ENCODE data around the gene RAB40B. TPM values are rescaled to one million over a fixed set of nuclear protein-coding genes. Genes with fewer than 3 reads are reported as not detected.

RAB40B gene
- polyA plus RNA-seq, 4 donors: 17.9 to 22.1 (median 19.4) TPM

GRCh38 chr17:82670661-82671450, 27.6 kb downstream of the RAB40B start:
- DNase-seq (ENCODE audit: low read depth in 4 of 4, low spot score in 3 of 4): no peak

GRCh38 chr17:82668631-82669099, 29.8 kb downstream of the RAB40B start:
- no peak for DNase-seq (ENCODE audit: low read depth in 4 of 4, low spot score in 3 of 4)

- DNase-seq (ENCODE audit: low read depth in 4 of 4, low spot score in 3 of 4): no peak
These were observed 30.4 kb downstream of the RAB40B start for GRCh38 chr17:82668024-82668630.

GRCh38 chr17:82667668-82668000, 30.9 kb downstream of the RAB40B start:
- no peak for DNase-seq (ENCODE audit: low read depth in 4 of 4, low spot score in 3 of 4)

GRCh38 chr17:82666931-82667667, 31.4 kb downstream of the RAB40B start:
- no peak for DNase-seq (ENCODE audit: low read depth in 4 of 4, low spot score in 3 of 4)

- DNase-seq (ENCODE audit: low read depth in 4 of 4, low spot score in 3 of 4): no peak
These were observed 32.6 kb downstream of the RAB40B start for GRCh38 chr17:82665891-82666290.

GRCh38 chr17:82665217-82665616, 33.3 kb downstream of the RAB40B start:
- DNase-seq (ENCODE audit: low read depth in 4 of 4, low spot score in 3 of 4): no peak

GRCh38 chr17:82664701-82665182, 33.8 kb downstream of the RAB40B start:
- no peak for DNase-seq (ENCODE audit: low read depth in 4 of 4, low spot score in 3 of 4)

- DNase-seq (ENCODE audit: low read depth in 4 of 4, low spot score in 3 of 4): no peak
These were observed 34.3 kb downstream of the RAB40B start for GRCh38 chr17:82664276-82664575.

- no peak for DNase-seq (ENCODE audit: low read depth in 4 of 4, low spot score in 3 of 4)
These were observed 34.9 kb downstream of the RAB40B start for GRCh38 chr17:82663381-82664275.

GRCh38 chr17:82662711-82663261, 35.7 kb downstream of the RAB40B start:
- no peak for DNase-seq (ENCODE audit: low read depth in 4 of 4, low spot score in 3 of 4)

GRCh38 chr17:82661717-82662683, 36.5 kb downstream of the RAB40B start:
- no peak for DNase-seq (ENCODE audit: low read depth in 4 of 4, low spot score in 3 of 4)

GRCh38 chr17:82659886-82660285, 38.6 kb downstream of the RAB40B start:
- DNase-seq (ENCODE audit: low read depth in 4 of 4, low spot score in 3 of 4): no peak

GRCh38 chr17:82658796-82659452, 39.6 kb downstream of the RAB40B start:
- no peak for DNase-seq (ENCODE audit: low read depth in 4 of 4, low spot score in 3 of 4)

GRCh38 chr17:82658331-82658730, 40.2 kb downstream of the RAB40B start:
- DNase-seq (ENCODE audit: low read depth in 4 of 4, low spot score in 3 of 4): no peak

- no peak for DNase-seq (ENCODE audit: low read depth in 4 of 4, low spot score in 3 of 4)
These were observed 40.6 kb downstream of the RAB40B start for GRCh38 chr17:82657926-82658325.

GRCh38 chr17:82656266-82656665, 42.2 kb downstream of the RAB40B start:
- DNase-seq (ENCODE audit: low read depth in 4 of 4, low spot score in 3 of 4): no peak

GRCh38 chr17:82655523-82655922, 43.0 kb downstream of the RAB40B start:
- no peak for DNase-seq (ENCODE audit: low read depth in 4 of 4, low spot score in 3 of 4)

GRCh38 chr17:82655038-82655479, 43.4 kb downstream of the RAB40B start:
- no peak for DNase-seq (ENCODE audit: low read depth in 4 of 4, low spot score in 3 of 4)
